ENCODE results near the gene KCNQ1.

The KCNQ1 gene

GRCh38 chr11:2402890-2403645 lies 41.7 kb upstream of the KCNQ1 start:
- Histone ChIP-seq H3K4me3 (ENCODE audit: low read length) (no peak overlapping the region), H3K27me3 (ENCODE audit: insufficient read depth, low read length) (no peaks in the 10 kb centered on the region)

GRCh38 chr11:2404735-2405196 lies 40.0 kb upstream of the KCNQ1 start:
- H3K36me3 ChIP-seq (ENCODE audit: insufficient read depth, low read length) = peaks cover 16% of the 10 kb centered on the region
- H2AFZ ChIP-seq (ENCODE audit: low read depth, low read length) = no peak overlapping the region
- H3K4me3 ChIP-seq (ENCODE audit: low read length) = no peak overlapping the region
- no peaks in the 10 kb centered on the region for H3K9me3 ChIP-seq (ENCODE audit: low read length)
- no peaks in the 10 kb centered on the region for H3K27me3 ChIP-seq (ENCODE audit: insufficient read depth, low read length)
- peaks cover 14% of the 10 kb centered on the region for H3K4me1 ChIP-seq (ENCODE audit: insufficient read depth, low read length)

More at GRCh38 chr11:2402890-2403645, 41.7 kb upstream of the KCNQ1 start:
- Histone ChIP-seq H3K36me3 (ENCODE audit: insufficient read depth, low read length) (peaks cover 20% of the 10 kb centered on the region), H3K4me1 (ENCODE audit: insufficient read depth, low read length) (peaks cover 17% of the 10 kb centered on the region), H3K9me3 (ENCODE audit: low read length) (no peaks in the 10 kb centered on the region), H2AFZ (ENCODE audit: low read depth, low read length) (no peak overlapping the region)

- H3K4me3 ChIP-seq (ENCODE audit: low read length) = no peak overlapping the region
- peaks cover 16% of the 10 kb centered on the region for H3K36me3 ChIP-seq (ENCODE audit: insufficient read depth, low read length)
- H3K9me3 ChIP-seq (ENCODE audit: low read length) = no peaks in the 10 kb centered on the region
- peaks cover 15% of the 10 kb centered on the region for H3K4me1 ChIP-seq (ENCODE audit: insufficient read depth, low read length)
- H2AFZ ChIP-seq (ENCODE audit: low read depth, low read length) = no peak overlapping the region
- no peaks in the 10 kb centered on the region for H3K27me3 ChIP-seq (ENCODE audit: insufficient read depth, low read length)
Observed at GRCh38 chr11:2406451-2406850, 38.4 kb upstream of the KCNQ1 start.

- Histone ChIP-seq H3K4me3 (ENCODE audit: low read length) (no peak overlapping the region), H3K36me3 (ENCODE audit: insufficient read depth, low read length) (peaks cover 16% of the 10 kb centered on the region), H3K4me1 (ENCODE audit: insufficient read depth, low read length) (peaks cover 10% of the 10 kb centered on the region), H2AFZ (ENCODE audit: low read depth, low read length) (no peak overlapping the region), H3K9me3 (ENCODE audit: low read length) (no peaks in the 10 kb centered on the region), H3K27me3 (ENCODE audit: insufficient read depth, low read length) (no peaks in the 10 kb centered on the region)
Observed at GRCh38 chr11:2406878-2407410, 37.9 kb upstream of the KCNQ1 start.

GRCh38 chr11:2408671-2409070 lies 36.1 kb upstream of the KCNQ1 start:
- Histone ChIP-seq H3K9me3 (ENCODE audit: low read length) (no peaks in the 10 kb centered on the region), H3K4me3 (ENCODE audit: low read length) (no peak overlapping the region), H3K36me3 (ENCODE audit: insufficient read depth, low read length) (peaks cover under 1% of the 10 kb centered on the region), H2AFZ (ENCODE audit: low read depth, low read length) (no peak overlapping the region), H3K27me3 (ENCODE audit: insufficient read depth, low read length) (no peaks in the 10 kb centered on the region), H3K4me1 (ENCODE audit: insufficient read depth, low read length) (peaks cover 10% of the 10 kb centered on the region)

GRCh38 chr11:2409126-2409525 lies 35.7 kb upstream of the KCNQ1 start:
- Histone ChIP-seq H3K27me3 (ENCODE audit: insufficient read depth, low read length) (no peaks in the 10 kb centered on the region), H3K4me1 (ENCODE audit: insufficient read depth, low read length) (peaks cover 10% of the 10 kb centered on the region), H3K9me3 (ENCODE audit: low read length) (no peaks in the 10 kb centered on the region), H3K4me3 (ENCODE audit: low read length) (no peak overlapping the region), H3K36me3 (ENCODE audit: insufficient read depth, low read length) (no peaks in the 10 kb centered on the region), H2AFZ (ENCODE audit: low read depth, low read length) (peak overlapping the region; percentile 18)

GRCh38 chr11:2409611-2410468 lies 35.0 kb upstream of the KCNQ1 start:
- H3K4me1 ChIP-seq (ENCODE audit: insufficient read depth, low read length) = peaks cover 10% of the 10 kb centered on the region
- H3K36me3 ChIP-seq (ENCODE audit: insufficient read depth, low read length) = no peaks in the 10 kb centered on the region
- H3K4me3 ChIP-seq (ENCODE audit: low read length) = no peak overlapping the region
- no peaks in the 10 kb centered on the region for H3K9me3 ChIP-seq (ENCODE audit: low read length)
- H3K27me3 ChIP-seq (ENCODE audit: insufficient read depth, low read length) = no peaks in the 10 kb centered on the region
- H2AFZ ChIP-seq (ENCODE audit: low read depth, low read length) = peak overlapping the region; percentile 18

- Histone ChIP-seq H2AFZ (ENCODE audit: low read depth, low read length) (no peak overlapping the region), H3K27me3 (ENCODE audit: insufficient read depth, low read length) (no peaks in the 10 kb centered on the region), H3K4me1 (ENCODE audit: insufficient read depth, low read length) (peaks cover 10% of the 10 kb centered on the region), H3K4me3 (ENCODE audit: low read length) (no peak overlapping the region), H3K9me3 (ENCODE audit: low read length) (no peaks in the 10 kb centered on the region), H3K36me3 (ENCODE audit: insufficient read depth, low read length) (no peaks in the 10 kb centered on the region)
Observed at GRCh38 chr11:2410616-2411015, 34.2 kb upstream of the KCNQ1 start.

GRCh38 chr11:2411446-2412305 lies 33.1 kb upstream of the KCNQ1 start:
- peaks cover 10% of the 10 kb centered on the region for H3K4me1 ChIP-seq (ENCODE audit: insufficient read depth, low read length)

GRCh38 chr11:2412323-2412722 lies 32.5 kb upstream of the KCNQ1 start:
- H3K9me3 ChIP-seq (ENCODE audit: low read length) = no peaks in the 10 kb centered on the region

More at GRCh38 chr11:2411446-2412305, 33.1 kb upstream of the KCNQ1 start:
- H3K27me3 ChIP-seq (ENCODE audit: insufficient read depth, low read length) = no peaks in the 10 kb centered on the region
- no peaks in the 10 kb centered on the region for H3K36me3 ChIP-seq (ENCODE audit: insufficient read depth, low read length)
- no peak overlapping the region for H2AFZ ChIP-seq (ENCODE audit: low read depth, low read length)
- H3K4me3 ChIP-seq (ENCODE audit: low read length) = no peak overlapping the region
- H3K9me3 ChIP-seq (ENCODE audit: low read length) = no peaks in the 10 kb centered on the region

GRCh38 chr11:2413742-2414579 lies 30.8 kb upstream of the KCNQ1 start:
- Histone ChIP-seq H3K4me3 (ENCODE audit: low read length) (no peak overlapping the region), H3K36me3 (ENCODE audit: insufficient read depth, low read length) (no peaks in the 10 kb centered on the region), H3K4me1 (ENCODE audit: insufficient read depth, low read length) (peaks cover 10% of the 10 kb centered on the region), H3K9me3 (ENCODE audit: low read length) (no peaks in the 10 kb centered on the region), H3K27me3 (ENCODE audit: insufficient read depth, low read length) (no peaks in the 10 kb centered on the region), H2AFZ (ENCODE audit: low read depth, low read length) (no peak overlapping the region)

More at GRCh38 chr11:2412323-2412722, 32.5 kb upstream of the KCNQ1 start:
- H3K4me1 ChIP-seq (ENCODE audit: insufficient read depth, low read length) = peaks cover 10% of the 10 kb centered on the region
- no peak overlapping the region for H3K4me3 ChIP-seq (ENCODE audit: low read length)
- H3K27me3 ChIP-seq (ENCODE audit: insufficient read depth, low read length) = no peaks in the 10 kb centered on the region
- H2AFZ ChIP-seq (ENCODE audit: low read depth, low read length) = no peak overlapping the region
- no peaks in the 10 kb centered on the region for H3K36me3 ChIP-seq (ENCODE audit: insufficient read depth, low read length)

GRCh38 chr11:2414616-2415015 lies 30.2 kb upstream of the KCNQ1 start:
- Histone ChIP-seq H3K4me1 (ENCODE audit: insufficient read depth, low read length) (peaks cover 5% of the 10 kb centered on the region), H3K36me3 (ENCODE audit: insufficient read depth, low read length) (no peaks in the 10 kb centered on the region), H3K9me3 (ENCODE audit: low read length) (no peaks in the 10 kb centered on the region), H3K27me3 (ENCODE audit: insufficient read depth, low read length) (no peaks in the 10 kb centered on the region), H2AFZ (ENCODE audit: low read depth, low read length) (no peak overlapping the region), H3K4me3 (ENCODE audit: low read length) (no peak overlapping the region)
